GM12865 (cell line): ENCODE data around the gene NPFF.

Source experiments
- DNase-seq: peaks from one replicate; pipeline ENCODE4 v3.0.0; 2010; ENCODE audit warnings: low read depth
- H3K4me3 ChIP-seq: 2 replicates; pipeline ENCODE4 v1.5.1; 2011; ENCODE audit warnings: mild to moderate bottlenecking, low read depth, low read length, control low read depth
- CTCF ChIP-seq: IDR thresholded peaks from 2 replicates; pipeline ENCODE4 v1.5.1; 2011; ENCODE audit warnings: low read length, control low read depth, low read depth, inconsistent platforms; ENCODE audit not compliant: insufficient read depth; ENCODE audit errors: missing control alignments

The NPFF gene

GRCh38 chr12:53514628-53515290 lies 7.5 kb upstream of the NPFF start:
- TF ChIP-seq CTCF, result no peak

GRCh38 chr12:53513712-53514410 lies 6.6 kb upstream of the NPFF start:
- no peak for TF ChIP-seq CTCF
- no peak for DNase-seq

More at GRCh38 chr12:53514628-53515290, 7.5 kb upstream of the NPFF start:
- no peak for DNase-seq
- no peak overlapping the region for H3K4me3 ChIP-seq

GRCh38 chr12:53510181-53510812 lies 3.0 kb upstream of the NPFF start:
- TF ChIP-seq CTCF, result no peak
- no peak overlapping the region for H3K4me3 ChIP-seq
- no peak for DNase-seq

More at GRCh38 chr12:53513712-53514410, 6.6 kb upstream of the NPFF start:
- H3K4me3 ChIP-seq, result no peak overlapping the region

GRCh38 chr12:53508534-53509170 lies 1.4 kb upstream of the NPFF start:
- peak; percentile 86 for DNase-seq

GRCh38 chr12:53507603-53507885 lies 260 bp upstream of the NPFF start:
- TF ChIP-seq CTCF, result no peak
- DNase-seq, result no peak
- no peak overlapping the region for H3K4me3 ChIP-seq

More at GRCh38 chr12:53508534-53509170, 1.4 kb upstream of the NPFF start:
- H3K4me3 ChIP-seq, result no peak overlapping the region
- TF ChIP-seq CTCF, result peak; percentile 93

- H3K4me3 ChIP-seq, result no peak overlapping the region
- no peak for DNase-seq
- no peak for TF ChIP-seq CTCF
Observed at GRCh38 chr12:53506450-53506785, 866 bp downstream of the NPFF start.
